Astrocyte (in vitro differentiated cells and primary cell): ENCODE data around the gene CLASRP. TPM values are rescaled to one million over a fixed set of nuclear protein-coding genes. Genes with fewer than 3 reads are reported as not detected.

Experiments
- DNase-seq: peaks from one replicate; pipeline ENCODE4 v3.0.0-alpha.2; 2010; ENCODE audit warnings: low read depth
- FAIRE-seq: peaks from 2 replicates; lab custom pipeline; 2011; peaks lifted over from hg19 to GRCh38; lab: Jason Lieb, UNC
- H2AFZ ChIP-seq: 2 replicates; pipeline ENCODE4 v1.6.0; 2012; ENCODE audit warnings: low read depth, low read length, inconsistent platforms
- H3K27ac ChIP-seq: 2 replicates; pipeline ENCODE4 v1.5.1; 2011; ENCODE audit warnings: low read depth, low read length, inconsistent platforms
- H3K27me3 ChIP-seq: 2 replicates; pipeline ENCODE4 v1.6.0; 2011; ENCODE audit warnings: low read length, inconsistent platforms; ENCODE audit not compliant: insufficient read depth
- H3K36me3 ChIP-seq: 2 replicates; pipeline ENCODE4 v1.5.1; 2011; ENCODE audit warnings: low read length, inconsistent platforms; ENCODE audit not compliant: insufficient read depth
- H3K4me1 ChIP-seq: 2 replicates; pipeline ENCODE4 v1.5.1; 2011; ENCODE audit warnings: low read length, inconsistent platforms; ENCODE audit not compliant: insufficient read depth
- H3K4me2 ChIP-seq: 2 replicates; pipeline ENCODE4 v1.6.0; 2012; ENCODE audit warnings: low read length, inconsistent platforms
- H3K4me3 ChIP-seq: 2 replicates; pipeline ENCODE4 v1.5.1; 2011; ENCODE audit warnings: low read depth, mild to moderate bottlenecking, low read length, inconsistent platforms; ENCODE audit not compliant: insufficient read depth
- H3K79me2 ChIP-seq: 2 replicates; pipeline ENCODE4 v1.6.0; 2012; ENCODE audit warnings: mild to moderate bottlenecking, low read length, inconsistent platforms; ENCODE audit not compliant: insufficient read depth
- H3K9ac ChIP-seq: 2 replicates; pipeline ENCODE4 v1.6.0; 2012; ENCODE audit warnings: mild to moderate bottlenecking, low read length, inconsistent platforms
- H3K9me3 ChIP-seq: 2 replicates; pipeline ENCODE4 v1.5.1; 2012; ENCODE audit warnings: low read depth, mild to moderate bottlenecking, low read length, inconsistent platforms; ENCODE audit not compliant: insufficient read depth
- H4K20me1 ChIP-seq: 2 replicates; pipeline ENCODE4 v1.6.0; 2012; ENCODE audit warnings: low read length, inconsistent platforms; ENCODE audit not compliant: insufficient read depth
- H3K27ac Mint-ChIP-seq: one replicate; pipeline ENCODE4 v1.8.0; 2021; ENCODE audit warnings: mild to moderate bottlenecking, mixed read lengths; ENCODE audit not compliant: unreplicated experiment
- H3K27me3 Mint-ChIP-seq: one replicate; pipeline ENCODE4 v1.8.0; 2021; ENCODE audit warnings: low read depth, mixed read lengths; ENCODE audit not compliant: unreplicated experiment
- H3K36me3 Mint-ChIP-seq: one replicate; pipeline ENCODE4 v1.8.0; 2021; ENCODE audit warnings: low read depth, mixed read lengths; ENCODE audit not compliant: unreplicated experiment
- H3K4me1 Mint-ChIP-seq: one replicate; pipeline ENCODE4 v1.8.0; 2021; ENCODE audit warnings: low read depth, mixed read lengths; ENCODE audit not compliant: unreplicated experiment
- H3K4me3 Mint-ChIP-seq: one replicate; pipeline ENCODE4 v1.8.0; 2021; ENCODE audit warnings: mild to moderate bottlenecking, moderate library complexity, mixed read lengths; ENCODE audit not compliant: unreplicated experiment
- H3K9me3 Mint-ChIP-seq: one replicate; pipeline ENCODE4 v1.8.0; 2021; ENCODE audit warnings: mild to moderate bottlenecking, mixed read lengths; ENCODE audit not compliant: unreplicated experiment
- EZH2 ChIP-seq: IDR thresholded peaks from 2 replicates; pipeline ENCODE4 v1.6.1; 2012; ENCODE audit warnings: mild to moderate bottlenecking, low read length, inconsistent platforms; ENCODE audit not compliant: insufficient read depth
- total RNA-seq: library from RNA; stranded (reverse); gene quantifications from 2 replicates; pipeline ENCODE4 v1.2.1, GENCODE V29; 2021
- TF ChIP-seq, protein P1 (sequence below): IDR thresholded peaks from 2 replicates; pipeline ENCODE4 v1.5.1; 2011; ENCODE audit warnings: low read depth, mild to moderate bottlenecking, inconsistent platforms, low read length, moderate library complexity; ENCODE audit not compliant: insufficient read depth

CLASRP gene
- total RNA-seq, 1 donor from 2014 or later: 45.5 TPM

GRCh38 chr19:45045671-45046353, 7.0 kb downstream of the CLASRP start:
- Histone ChIP-seq H3K79me2 (peaks cover 94% of the 10 kb centered on the region), H3K4me3 (no peak overlapping the region), H4K20me1 (peaks cover 85% of the 10 kb centered on the region), H3K27me3 (no peaks in the 10 kb centered on the region), H3K4me2 (no peak overlapping the region), H3K9ac (no peak overlapping the region), H3K36me3 (peaks cover 24% of the 10 kb centered on the region), H3K9me3 (no peaks in the 10 kb centered on the region), H2AFZ (no peak overlapping the region), H3K27ac (no peak overlapping the region), H3K4me1 (no peaks in the 10 kb centered on the region)
- Mint-ChIP-seq H3K4me3 (no peak overlapping the region), H3K36me3 (peaks cover 20% of the 10 kb centered on the region), H3K4me1 (peaks cover 24% of the 10 kb centered on the region), H3K9me3 (no peaks in the 10 kb centered on the region), H3K27ac (no peak overlapping the region), H3K27me3 (no peaks in the 10 kb centered on the region)
- FAIRE-seq (no peak), DNase-seq (no peak)
- no peak for TF ChIP-seq EZH2
- TF ChIP-seq, protein P1, sequence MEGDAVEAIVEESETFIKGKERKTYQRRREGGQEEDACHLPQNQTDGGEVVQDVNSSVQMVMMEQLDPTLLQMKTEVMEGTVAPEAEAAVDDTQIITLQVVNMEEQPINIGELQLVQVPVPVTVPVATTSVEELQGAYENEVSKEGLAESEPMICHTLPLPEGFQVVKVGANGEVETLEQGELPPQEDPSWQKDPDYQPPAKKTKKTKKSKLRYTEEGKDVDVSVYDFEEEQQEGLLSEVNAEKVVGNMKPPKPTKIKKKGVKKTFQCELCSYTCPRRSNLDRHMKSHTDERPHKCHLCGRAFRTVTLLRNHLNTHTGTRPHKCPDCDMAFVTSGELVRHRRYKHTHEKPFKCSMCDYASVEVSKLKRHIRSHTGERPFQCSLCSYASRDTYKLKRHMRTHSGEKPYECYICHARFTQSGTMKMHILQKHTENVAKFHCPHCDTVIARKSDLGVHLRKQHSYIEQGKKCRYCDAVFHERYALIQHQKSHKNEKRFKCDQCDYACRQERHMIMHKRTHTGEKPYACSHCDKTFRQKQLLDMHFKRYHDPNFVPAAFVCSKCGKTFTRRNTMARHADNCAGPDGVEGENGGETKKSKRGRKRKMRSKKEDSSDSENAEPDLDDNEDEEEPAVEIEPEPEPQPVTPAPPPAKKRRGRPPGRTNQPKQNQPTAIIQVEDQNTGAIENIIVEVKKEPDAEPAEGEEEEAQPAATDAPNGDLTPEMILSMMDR: no peak

DNA sequence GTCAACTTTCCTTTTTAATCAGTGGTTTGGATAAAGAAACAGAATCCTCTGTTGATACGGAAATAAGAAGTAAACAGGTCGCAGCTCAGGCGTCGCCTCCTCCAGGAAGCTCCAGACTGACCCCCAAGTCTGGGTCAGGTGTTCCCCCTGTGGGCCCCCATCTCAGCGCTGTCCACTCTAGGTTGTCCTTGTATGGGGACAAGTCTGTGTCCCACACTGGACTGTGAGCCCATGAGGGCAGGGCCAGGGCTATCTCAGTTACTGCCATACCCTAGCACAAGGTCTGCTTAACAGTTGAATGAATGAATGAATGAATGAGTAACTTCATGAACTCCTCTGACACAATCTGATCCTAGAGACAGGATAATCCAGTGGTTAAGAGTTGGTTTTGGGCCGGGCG, 7.5 kb downstream of the CLASRP start:
- peaks cover 21% of the 10 kb centered on the region for H3K4me1 Mint-ChIP-seq
- Histone ChIP-seq H3K4me2 (no peak overlapping the region), H3K4me3 (no peak overlapping the region), H3K79me2 (peaks cover 94% of the 10 kb centered on the region), H3K9ac (no peak overlapping the region), H3K9me3 (no peaks in the 10 kb centered on the region), H2AFZ (no peak overlapping the region), H3K27ac (no peak overlapping the region), H3K36me3 (peaks cover 21% of the 10 kb centered on the region), H4K20me1 (peaks cover 87% of the 10 kb centered on the region), H3K27me3 (no peaks in the 10 kb centered on the region), H3K4me1 (no peaks in the 10 kb centered on the region)
- no peak for FAIRE-seq
- no peak overlapping the region for H3K4me3 Mint-ChIP-seq
- H3K36me3 Mint-ChIP-seq: peaks cover 20% of the 10 kb centered on the region
- H3K9me3 Mint-ChIP-seq: no peaks in the 10 kb centered on the region
- no peak overlapping the region for H3K27ac Mint-ChIP-seq
- TF ChIP-seq, protein P1: no peak
- TF ChIP-seq EZH2: no peak
- no peaks in the 10 kb centered on the region for H3K27me3 Mint-ChIP-seq
- no peak for DNase-seq

DNA sequence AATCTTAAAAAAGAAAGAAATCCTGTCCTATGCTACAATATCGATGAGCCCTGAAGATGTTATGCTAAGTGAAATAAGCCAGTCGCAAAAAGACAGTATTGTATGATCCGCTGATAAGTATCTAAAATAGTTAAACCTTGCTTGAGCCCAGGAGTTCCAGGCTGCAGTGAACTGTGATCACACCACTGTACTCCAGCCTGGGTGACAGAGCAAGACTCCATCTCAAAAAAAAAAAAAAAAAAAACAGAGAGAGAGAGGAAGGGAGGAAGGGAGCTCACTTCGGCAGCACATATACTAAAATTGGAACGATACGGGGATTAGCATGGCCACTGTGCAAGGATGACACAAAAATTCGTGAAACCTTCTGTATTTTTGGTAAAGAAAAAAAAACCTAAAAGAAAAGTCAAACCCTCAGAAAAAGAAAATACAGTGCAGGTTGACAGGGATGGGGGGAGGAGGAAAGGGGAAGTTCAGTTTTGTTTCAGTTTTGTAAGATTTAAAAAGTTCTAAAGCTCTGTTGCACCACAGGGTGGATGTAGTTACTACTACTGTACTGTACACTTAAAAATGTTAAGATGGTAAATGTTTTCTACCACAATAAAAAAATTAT, 8.4 kb downstream of the CLASRP start:
- DNase-seq (no peak), FAIRE-seq (no peak)
- peaks cover 15% of the 10 kb centered on the region for H3K36me3 Mint-ChIP-seq
- Histone ChIP-seq H3K4me2 (no peak overlapping the region), H2AFZ (no peak overlapping the region), H3K4me1 (no peaks in the 10 kb centered on the region), H3K27me3 (no peaks in the 10 kb centered on the region), H3K27ac (no peak overlapping the region), H3K4me3 (no peak overlapping the region), H3K9me3 (no peaks in the 10 kb centered on the region), H3K36me3 (peaks cover 12% of the 10 kb centered on the region), H4K20me1 (peaks cover 88% of the 10 kb centered on the region), H3K79me2 (peaks cover 93% of the 10 kb centered on the region), H3K9ac (no peak overlapping the region)
- H3K9me3 Mint-ChIP-seq: no peaks in the 10 kb centered on the region
- no peak overlapping the region for H3K4me3 Mint-ChIP-seq
- no peaks in the 10 kb centered on the region for H3K27me3 Mint-ChIP-seq
- TF ChIP-seq EZH2: no peak
- TF ChIP-seq, protein P1: no peak
- H3K27ac Mint-ChIP-seq: peak overlapping the region; percentile 58
- H3K4me1 Mint-ChIP-seq: peaks cover 16% of the 10 kb centered on the region
